NB4 (cell line): Measurements from ENCODE around the gene PHACTR3.

Experiments
- DNase-seq: peaks from one replicate; pipeline ENCODE4 v3.0.0; 2010; ENCODE audit warnings: low read depth
- H3K4me3 ChIP-seq: one replicate; pipeline ENCODE4 v1.5.1; 2011; ENCODE audit warnings: mild to moderate bottlenecking, low read depth, low read length, moderate library complexity
- MAX ChIP-seq: IDR thresholded peaks from 2 replicates; pipeline ENCODE4 v1.6.1; 2011; ENCODE audit warnings: low read depth, low read length
- MYC ChIP-seq: IDR thresholded peaks from 2 replicates; pipeline ENCODE4 v1.6.1; 2011; ENCODE audit warnings: low read depth, low read length
- POLR2A ChIP-seq: IDR thresholded peaks from 2 replicates; pipeline ENCODE4 v1.6.1; 2011; ENCODE audit warnings: mild to moderate bottlenecking; ENCODE audit not compliant: insufficient read length; ENCODE audit errors: extremely low read depth
- TF ChIP-seq, protein P1 (sequence below): IDR thresholded peaks from one replicate; pipeline ENCODE4 v1.5.1; 2012; ENCODE audit warnings: low read depth, low read length

PHACTR3 gene

DNA sequence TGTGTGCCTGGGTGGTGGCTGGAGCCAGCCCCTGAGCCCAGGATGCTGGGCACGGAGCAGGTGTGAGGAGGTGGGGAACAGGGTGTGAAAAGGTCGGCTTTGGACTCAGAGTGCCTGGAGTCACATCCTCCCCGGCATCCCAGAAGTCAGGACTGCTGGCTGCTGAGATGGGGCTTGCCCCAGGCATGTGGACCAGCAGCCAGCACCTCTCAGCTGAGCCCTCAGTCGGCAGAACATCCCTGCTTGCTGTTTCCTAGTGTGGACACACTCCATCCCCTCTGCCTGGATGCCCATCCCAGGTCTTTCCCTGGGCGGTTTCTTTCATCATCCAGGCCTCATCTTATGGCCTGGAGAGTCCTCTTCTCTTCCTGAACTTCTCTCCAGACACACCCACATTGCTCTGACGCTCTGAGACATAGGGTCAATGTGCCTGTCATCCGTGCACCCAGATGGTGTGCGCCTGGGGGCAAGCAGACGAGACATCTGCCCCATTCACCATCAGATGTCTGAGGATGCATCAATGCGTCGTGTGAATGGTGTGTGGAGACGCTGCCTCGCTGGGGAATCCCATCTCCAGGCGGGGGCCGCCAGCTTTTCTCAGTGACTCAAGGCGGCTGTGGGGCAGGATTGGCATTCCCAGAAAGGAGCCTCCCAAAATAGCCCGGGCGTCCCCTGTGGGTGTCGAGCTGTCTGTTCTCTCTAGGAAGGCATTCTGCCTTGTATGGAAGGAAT, 224.9 kb downstream of the PHACTR3 start:
- H3K4me3 ChIP-seq: no peak overlapping the region
- no peak for DNase-seq
- TF ChIP-seq POLR2A (no peak), MYC (no peak), MAX (no peak)
- TF ChIP-seq, protein P1, sequence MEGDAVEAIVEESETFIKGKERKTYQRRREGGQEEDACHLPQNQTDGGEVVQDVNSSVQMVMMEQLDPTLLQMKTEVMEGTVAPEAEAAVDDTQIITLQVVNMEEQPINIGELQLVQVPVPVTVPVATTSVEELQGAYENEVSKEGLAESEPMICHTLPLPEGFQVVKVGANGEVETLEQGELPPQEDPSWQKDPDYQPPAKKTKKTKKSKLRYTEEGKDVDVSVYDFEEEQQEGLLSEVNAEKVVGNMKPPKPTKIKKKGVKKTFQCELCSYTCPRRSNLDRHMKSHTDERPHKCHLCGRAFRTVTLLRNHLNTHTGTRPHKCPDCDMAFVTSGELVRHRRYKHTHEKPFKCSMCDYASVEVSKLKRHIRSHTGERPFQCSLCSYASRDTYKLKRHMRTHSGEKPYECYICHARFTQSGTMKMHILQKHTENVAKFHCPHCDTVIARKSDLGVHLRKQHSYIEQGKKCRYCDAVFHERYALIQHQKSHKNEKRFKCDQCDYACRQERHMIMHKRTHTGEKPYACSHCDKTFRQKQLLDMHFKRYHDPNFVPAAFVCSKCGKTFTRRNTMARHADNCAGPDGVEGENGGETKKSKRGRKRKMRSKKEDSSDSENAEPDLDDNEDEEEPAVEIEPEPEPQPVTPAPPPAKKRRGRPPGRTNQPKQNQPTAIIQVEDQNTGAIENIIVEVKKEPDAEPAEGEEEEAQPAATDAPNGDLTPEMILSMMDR: no peak

- no peak for DNase-seq
- H3K4me3 ChIP-seq: no peak overlapping the region
- TF ChIP-seq, protein P1: no peak
- TF ChIP-seq MAX: no peak
- no peak for TF ChIP-seq POLR2A
- no peak for TF ChIP-seq MYC
Observed at GRCh38 chr20:59829786-59830664, 225.7 kb downstream of the PHACTR3 start.

- H3K4me3 ChIP-seq: no peak overlapping the region
- no peak for DNase-seq
- TF ChIP-seq MAX (no peak), MYC (no peak), POLR2A (no peak)
- TF ChIP-seq, protein P1: no peak
Observed at GRCh38 chr20:59830665-59831023, 226.3 kb downstream of the PHACTR3 start.

GRCh38 chr20:59831024-59831915, 226.9 kb downstream of the PHACTR3 start:
- H3K4me3 ChIP-seq: no peak overlapping the region
- TF ChIP-seq MYC: no peak
- no peak for TF ChIP-seq MAX
- TF ChIP-seq POLR2A: no peak
- TF ChIP-seq, protein P1: no peak
- DNase-seq: no peak

DNA sequence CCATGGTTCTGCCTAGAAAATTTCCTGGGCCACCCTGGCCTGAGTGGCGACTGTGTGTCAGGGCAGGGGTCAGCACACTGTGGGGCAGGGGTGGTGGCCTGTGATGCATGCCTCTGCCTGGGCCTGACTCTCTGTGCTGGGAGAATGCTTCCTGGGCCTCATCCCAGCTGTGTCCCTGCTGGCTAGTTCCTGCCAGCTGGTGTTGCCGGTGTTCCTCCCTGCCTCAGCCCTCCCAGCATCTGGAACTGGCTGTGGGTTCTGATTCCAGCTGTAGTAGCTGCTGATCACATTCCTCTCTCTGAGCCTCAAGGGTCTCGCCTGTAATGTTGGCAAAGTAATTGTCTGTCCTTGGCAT, 227.6 kb downstream of the PHACTR3 start:
- TF ChIP-seq, protein P1: no peak
- no peak for TF ChIP-seq MAX
- no peak for DNase-seq
- no peak overlapping the region for H3K4me3 ChIP-seq
